Ovary (tissue), 9 donors: ENCODE results near the gene DHH. TPM values are rescaled to one million over a fixed set of nuclear protein-coding genes. Genes with fewer than 3 reads are reported as not detected.

ENCODE experiments used
- DNase-seq, 5 donors: peaks; one replicate each; pipeline ENCODE4 v3.0.0-alpha.2; 2019 to 2020
- H3K27ac ChIP-seq, 2 donors: fragments of 200-600 bp; one replicate each; pipeline versions ENCODE4 v1.5.1 to v1.8.0; 2019 to 2022
- H3K27me3 ChIP-seq: fragments of 200-600 bp; one replicate; pipeline ENCODE4 v1.8.0; 2022
- H3K36me3 ChIP-seq: fragments of 200-600 bp; sonication (generic); one replicate; pipeline ENCODE4 v1.5.1; 2019
- H3K4me1 ChIP-seq: one replicate; pipeline ENCODE4 v1.8.1; 2013; ENCODE audit warnings: mild to moderate bottlenecking, moderate library complexity; ENCODE audit not compliant: insufficient read depth
- H3K4me3 ChIP-seq: fragments of 200-600 bp; sonication (generic); one replicate; pipeline ENCODE4 v1.5.1; 2017
- H3K9me3 ChIP-seq, 2 donors: fragments of 200-600 bp in 1 of 2; sonication (generic) in 1 of 2; one replicate each; pipeline versions ENCODE4 v1.5.1 to v1.8.1; 2013 to 2019; ENCODE audit warnings: mild to moderate bottlenecking in 1 of 2, moderate library complexity in 1 of 2
- CTCF ChIP-seq, 3 donors: fragments of 450-650 bp in 2 of 3; fragments of 200-600 bp in 1 of 3; IDR thresholded peaks; one replicate each; pipeline versions ENCODE4 v1.5.1 to v1.8.0; 2016 to 2022; ENCODE audit warnings: antibody characterized with exemption in 3 of 3, mild to moderate bottlenecking in 1 of 3
- EP300 ChIP-seq: sonication (generic); formaldehyde crosslinking; IDR thresholded peaks from one replicate; pipeline ENCODE4 v1.6.1; 2017; ENCODE audit warnings: antibody characterized with exemption
- POLR2A ChIP-seq: fragments of 450-650 bp; IDR thresholded peaks from one replicate; pipeline ENCODE4 v1.6.1; 2017; ENCODE audit warnings: antibody characterized with exemption, mild to moderate bottlenecking, moderate library complexity
- WGBS, 3 donors: extraction: QIAGEN DNeasy Blood & Tissue Kit in 1 of 3; methylation state at CpG; one replicate each; pipeline versions ENCODE4 v1.1.5 to v1.1.7; 2013 to 2017; 5-methylcytosine and 5-hydroxymethylcytosine counted together
- intact Hi-C, 4 donors: fragments of 100-400 bp; cut with DNase I; formaldehyde crosslinking; loops; one replicate each; pipeline versions ENCODE4 v1.11.0 to v1.15.1; 2022 to 2023
- polyA plus RNA-seq, 2 donors: library from polyadenylated mRNA; stranded (reverse); fragments of 200-250 nt in 1 of 2; fragments of 350-450 nt in 1 of 2; fragmentation: Illumina TruSeq in 1 of 2; extraction: RNeasy Lipid Tissue Mini Kit (QIAGEN cat#74804) in 1 of 2; gene quantifications; one replicate each; pipeline ENCODE4 v1.2.3, GENCODE V29; 2013 to 2014
- total RNA-seq, 7 donors: library from RNA; depleted of rRNA in 2 of 7; stranded (reverse); fragments of >200 nt in 2 of 7; fragmentation: NEBNext Ultra II Directional in 3 of 7; extraction: Animal tissue kit (Norgen Biotek cat#: 25700) in 3 of 7; gene quantifications; one replicate each; pipeline versions ENCODE4 v1.1.0 to v1.2.4, GENCODE V29; 2016 to 2023
- donor health status: DM: no; HTN: no; CAD: no; lungs with moderate emphysema.
- donor health status: DM: no; HTN: no; CAD: no.
- donor health status: Bipolar disorder and iron deficiency.
- donor health status: DM: yes; HTN: yes; CAD: no.
- donor health status: DM: no; HTN: no; CAD: no.
- donor health status: DM: yes; HTN: yes; CAD: no.

The DHH gene
- total and polyA plus RNA-seq, 9 donors: 0.20 to 1.4 (median 0.72) TPM

- Histone ChIP-seq H3K36me3 (no peaks in the 10 kb centered on the region), H3K4me1 (peaks cover 3% of the 10 kb centered on the region), H3K9me3 (no peaks in the 10 kb centered on the region), H3K4me3 (no peak overlapping the region), H3K27ac (no peak overlapping the region), H3K27me3 (no peaks in the 10 kb centered on the region)
- DNase-seq: no peak
- TF ChIP-seq CTCF (IDR thresholded peaks at IDR 0.05): no peak
- TF ChIP-seq POLR2A: no peak
- no peak for TF ChIP-seq EP300
- intact Hi-C loops: no loop called here
- WGBS, 3 donors: 39 to 48% (median 46%) methylated on average over 4 of the region's 4 CpGs
Measured at GRCh38 chr12:49126852-49127763, 32.5 kb upstream of the DHH start.

GRCh38 chr12:49121047-49121696 lies 26.6 kb upstream of the DHH start:
- DNase-seq: peak in 1 of 5 donors; percentile 44
- Histone ChIP-seq H3K4me1 (no peaks in the 10 kb centered on the region), H3K36me3 (no peaks in the 10 kb centered on the region), H3K4me3 (no peak overlapping the region), H3K27ac (no peak overlapping the region), H3K27me3 (no peaks in the 10 kb centered on the region), H3K9me3 (no peaks in the 10 kb centered on the region)
- TF ChIP-seq CTCF (IDR thresholded peaks at IDR 0.05): peak in 2 of 3 donors; percentile 25 to 49
- TF ChIP-seq EP300: no peak
- TF ChIP-seq POLR2A: no peak
- 28 to 31% (median 31%) methylated on average over 6 of the region's 6 CpGs for WGBS, 3 donors
- intact Hi-C loops: loop anchor here in 3 of 4 donors (2.0 to 5.0 kb wide), 2 partner anchors 32 to 34 kb away; no protein-coding TSS in a partner anchor

GRCh38 chr12:49111206-49111605 lies 16.6 kb upstream of the DHH start:
- no peaks in the 10 kb centered on the region for H3K27me3 ChIP-seq
- intact Hi-C loops: loop anchor here in 1 of 4 donors (10.0 kb wide), 1 partner anchor 96 kb away; the partner anchor contains the start of gene PRKAG1
- TF ChIP-seq CTCF (IDR thresholded peaks at IDR 0.05): no peak
- TF ChIP-seq POLR2A: no peak
- TF ChIP-seq EP300: no peak
- H3K27ac ChIP-seq: peak overlapping the region in 1 of 2 donors; percentile 98
- peak overlapping the region; percentile 15 for H3K4me3 ChIP-seq
- 43 to 54% (median 50%) methylated on average over 6 of the region's 6 CpGs for WGBS, 3 donors
- H3K9me3 ChIP-seq: no peaks in the 10 kb centered on the region
- H3K4me1 ChIP-seq: peaks cover 15% of the 10 kb centered on the region
- no peak for DNase-seq
- H3K36me3 ChIP-seq: no peaks in the 10 kb centered on the region

- Histone ChIP-seq H3K36me3 (no peaks in the 10 kb centered on the region), H3K4me1 (peaks cover 17% of the 10 kb centered on the region), H3K4me3 (peak within 1 kb of the TSS; percentile 95), H3K27me3 (no peaks in the 10 kb centered on the region), H3K9me3 (no peaks in the 10 kb centered on the region), H3K27ac (peak within 1 kb of the TSS; percentile 88 to 98)
- 0 to 1% (median 0%) methylated on average over 41 to 43 of the region's 43 CpGs for WGBS, 3 donors
- peak; percentile 95 to 97 (median 96) for DNase-seq
- peak; percentile 38 to 81 (median 80) for TF ChIP-seq CTCF (IDR thresholded peaks at IDR 0.05)
- TF ChIP-seq POLR2A: peak; percentile 82
- no peak for TF ChIP-seq EP300
- intact Hi-C loops: loop anchor here in 1 of 4 donors (10.0 kb wide), 1 partner anchor 96 kb away; the partner anchor contains the start of gene PRKAG1
Measured at GRCh38 chr12:49110464-49111155, 16.0 kb upstream of the DHH start, which contains the start of gene LMBR1L. Gene LMBR1L, minus strand, starts transcription at chr12:49110847. Its CDS starts 292 bp downstream, at chr12:49110555.
